Keratinocyte (primary cell): ENCODE data around the gene ZNF41. TPM values are rescaled to one million over a fixed set of nuclear protein-coding genes. Genes with fewer than 3 reads are reported as not detected.

Experiments used
- DNase-seq: peaks from one replicate; pipeline ENCODE4 v3.0.0-alpha.2; 2011; ENCODE audit warnings: low read depth, missing footprints, low spot score
- FAIRE-seq: peaks from 2 replicates; lab custom pipeline; 2011; peaks lifted over from hg19 to GRCh38; lab: Jason Lieb, UNC
- H2AFZ ChIP-seq: 2 replicates; pipeline ENCODE4 v1.6.0; 2012; ENCODE audit warnings: low read length, control low read depth, inconsistent platforms; ENCODE audit not compliant: control insufficient read depth
- H3K27ac ChIP-seq: 2 replicates; pipeline ENCODE4 v1.5.1; 2011; ENCODE audit warnings: low read length; ENCODE audit not compliant: control insufficient read depth, insufficient read depth
- H3K27me3 ChIP-seq: 3 replicates; pipeline ENCODE4 v1.6.0; 2011; ENCODE audit warnings: low read length; ENCODE audit not compliant: control insufficient read depth, insufficient read depth; ENCODE audit errors: extremely low read depth
- H3K36me3 ChIP-seq, 2 experiments: 2 replicates in 1 of 2; 3 replicates in 1 of 2; pipeline ENCODE4 v1.5.1; 2011; ENCODE audit warnings: low read length in 2 of 2, mild to moderate bottlenecking in 1 of 2; ENCODE audit not compliant: control insufficient read depth in 2 of 2, insufficient read depth in 2 of 2; ENCODE audit errors: extremely low read depth in 1 of 2
- H3K4me1 ChIP-seq: 3 replicates; pipeline ENCODE4 v1.5.1; 2011; ENCODE audit warnings: low read length; ENCODE audit not compliant: control insufficient read depth, insufficient read depth; ENCODE audit errors: extremely low read depth
- H3K4me2 ChIP-seq: 3 replicates; pipeline ENCODE4 v1.6.0; 2011; ENCODE audit warnings: low read depth, low read length; ENCODE audit not compliant: control insufficient read depth, insufficient read depth; ENCODE audit errors: extremely low read depth
- H3K4me3 ChIP-seq, 3 experiments: fragments of 200-600 bp in 1 of 3; sonication (generic) in 1 of 3; 2 replicates in 2 of 3; 3 replicates in 1 of 3; pipeline ENCODE4 v1.5.1; 2011 to 2016; ENCODE audit warnings: low read length in 3 of 3, mild to moderate bottlenecking in 3 of 3, control low read depth in 2 of 3, inconsistent platforms in 1 of 3, low read depth in 1 of 3, mixed read lengths in 1 of 3, mixed run types in 1 of 3, moderate library complexity in 1 of 3; ENCODE audit not compliant: control insufficient read depth in 2 of 3, insufficient read depth in 2 of 3; ENCODE audit errors: extremely low read depth in 1 of 3
- H3K79me2 ChIP-seq: 2 replicates; pipeline ENCODE4 v1.6.0; 2012; ENCODE audit warnings: low read length; ENCODE audit not compliant: control insufficient read depth, insufficient read depth
- H3K9ac ChIP-seq: 3 replicates; pipeline ENCODE4 v1.6.0; 2011; ENCODE audit warnings: low read length; ENCODE audit not compliant: control insufficient read depth, insufficient read depth; ENCODE audit errors: extremely low read depth
- H3K9me1 ChIP-seq: 3 replicates; pipeline ENCODE4 v1.6.0; 2011; ENCODE audit warnings: low read length; ENCODE audit not compliant: control insufficient read depth, insufficient read depth; ENCODE audit errors: extremely low read depth
- H3K9me3 ChIP-seq: 2 replicates; pipeline ENCODE4 v1.5.1; 2012; ENCODE audit warnings: low read depth, low read length; ENCODE audit not compliant: control insufficient read depth
- H4K20me1 ChIP-seq: 3 replicates; pipeline ENCODE4 v1.6.0; 2011; ENCODE audit warnings: low read length; ENCODE audit not compliant: control insufficient read depth, insufficient read depth; ENCODE audit errors: extremely low read depth
- EZH2 ChIP-seq: IDR thresholded peaks from one replicate; pipeline ENCODE4 v1.6.1; 2012; ENCODE audit warnings: inconsistent platforms, mild to moderate bottlenecking, low read length, moderate library complexity
- dilution Hi-C: fragments of 300-500 bp; cut with MboI; formaldehyde crosslinking; loops from one replicate; pipeline ENCODE4 v1.7.0; 2020; ENCODE audit warnings: low sequenced_read_pairs; ENCODE audit not compliant: extremely low pct_ligation_motif_present
- polyA plus RNA-seq, 5 experiments: library from polyadenylated mRNA; depleted of rRNA in 3 of 5; stranded (reverse) in 3 of 5; stranded (forward) in 1 of 5; unstranded in 1 of 5; fragments of >200 nt; gene quantifications; 1 replicate in 1 of 5; 2 replicates in 3 of 5; 3 replicates in 1 of 5; pipeline versions ENCODE4 v1.2.1 to v1.2.3, GENCODE V29; 2011 to 2012; ENCODE audit warnings: missing spikeins in 2 of 5, low read depth in 1 of 5, low replicate concordance in 1 of 5
- TF ChIP-seq, protein P1 (sequence below), 3 experiments: IDR thresholded peaks in 1 of 3; conservative IDR thresholded peaks in 1 of 3; optimal IDR thresholded peaks in 1 of 3; 2 replicates in 2 of 3; 3 replicates in 1 of 3; pipeline versions ENCODE3 to v1.5.1; 2011; ENCODE audit warnings: low read length in 3 of 3, mild to moderate bottlenecking in 3 of 3, moderate library complexity in 2 of 3, control low read depth in 1 of 3, inconsistent platforms in 1 of 3; ENCODE audit not compliant: insufficient read depth in 2 of 3; ENCODE audit errors: extremely low read depth in 1 of 3

Gene ZNF41
- polyA plus RNA-seq, 1 donor (not counting 4 experiments of a cell fraction or from before 2014, with no cell fraction given), result 5.0 TPM

DNA sequence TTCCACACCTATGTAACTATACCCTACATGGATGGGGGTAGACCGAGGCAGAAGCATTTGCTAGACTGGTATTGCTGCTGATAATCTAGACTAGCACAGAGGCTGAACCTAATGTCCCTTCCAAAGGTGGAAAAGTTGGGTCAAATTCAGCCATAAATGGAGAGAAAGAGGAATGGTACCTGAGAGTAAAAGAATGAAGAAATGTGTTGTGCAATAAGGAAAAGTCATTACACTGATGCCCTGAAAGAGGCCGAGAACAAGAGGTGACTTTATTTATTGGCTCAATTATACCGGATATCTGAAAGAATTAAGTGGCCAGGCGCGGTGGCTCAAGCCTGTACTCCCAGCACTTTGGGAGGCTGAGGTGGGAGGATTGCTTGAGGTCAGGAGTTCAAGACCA, 52.1 kb downstream of the ZNF41 start:
- H3K4me3 ChIP-seq, result no peak overlapping the region
- H3K36me3 ChIP-seq, result no peaks in the 10 kb centered on the region
- DNase-seq (no peak), FAIRE-seq (no peak)
- no peak for TF ChIP-seq EZH2
- TF ChIP-seq, protein P1, sequence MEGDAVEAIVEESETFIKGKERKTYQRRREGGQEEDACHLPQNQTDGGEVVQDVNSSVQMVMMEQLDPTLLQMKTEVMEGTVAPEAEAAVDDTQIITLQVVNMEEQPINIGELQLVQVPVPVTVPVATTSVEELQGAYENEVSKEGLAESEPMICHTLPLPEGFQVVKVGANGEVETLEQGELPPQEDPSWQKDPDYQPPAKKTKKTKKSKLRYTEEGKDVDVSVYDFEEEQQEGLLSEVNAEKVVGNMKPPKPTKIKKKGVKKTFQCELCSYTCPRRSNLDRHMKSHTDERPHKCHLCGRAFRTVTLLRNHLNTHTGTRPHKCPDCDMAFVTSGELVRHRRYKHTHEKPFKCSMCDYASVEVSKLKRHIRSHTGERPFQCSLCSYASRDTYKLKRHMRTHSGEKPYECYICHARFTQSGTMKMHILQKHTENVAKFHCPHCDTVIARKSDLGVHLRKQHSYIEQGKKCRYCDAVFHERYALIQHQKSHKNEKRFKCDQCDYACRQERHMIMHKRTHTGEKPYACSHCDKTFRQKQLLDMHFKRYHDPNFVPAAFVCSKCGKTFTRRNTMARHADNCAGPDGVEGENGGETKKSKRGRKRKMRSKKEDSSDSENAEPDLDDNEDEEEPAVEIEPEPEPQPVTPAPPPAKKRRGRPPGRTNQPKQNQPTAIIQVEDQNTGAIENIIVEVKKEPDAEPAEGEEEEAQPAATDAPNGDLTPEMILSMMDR (optimal IDR thresholded peaks at IDR 0.05 in 1 of 3, IDR thresholded peaks at IDR 0.05 in 1 of 3, conservative IDR thresholded peaks at IDR 0.05 in 1 of 3; ENCODE audit: extremely low read depth in 1 of 3, insufficient read depth in 2 of 3, low read length in 3 of 3), result no peak
- no peak overlapping the region for H3K4me2 ChIP-seq
- no peaks in the 10 kb centered on the region for H3K79me2 ChIP-seq
- no peak overlapping the region for H3K9ac ChIP-seq
- dilution Hi-C loops, result no loop called here
- H3K9me3 ChIP-seq, result peaks cover 1% of the 10 kb centered on the region
- no peaks in the 10 kb centered on the region for H3K9me1 ChIP-seq
- H3K4me1 ChIP-seq, result no peaks in the 10 kb centered on the region
- no peak overlapping the region for H3K27ac ChIP-seq
- H2AFZ ChIP-seq, result no peak overlapping the region
- H4K20me1 ChIP-seq, result no peaks in the 10 kb centered on the region
- H3K27me3 ChIP-seq, result no peaks in the 10 kb centered on the region

DNA sequence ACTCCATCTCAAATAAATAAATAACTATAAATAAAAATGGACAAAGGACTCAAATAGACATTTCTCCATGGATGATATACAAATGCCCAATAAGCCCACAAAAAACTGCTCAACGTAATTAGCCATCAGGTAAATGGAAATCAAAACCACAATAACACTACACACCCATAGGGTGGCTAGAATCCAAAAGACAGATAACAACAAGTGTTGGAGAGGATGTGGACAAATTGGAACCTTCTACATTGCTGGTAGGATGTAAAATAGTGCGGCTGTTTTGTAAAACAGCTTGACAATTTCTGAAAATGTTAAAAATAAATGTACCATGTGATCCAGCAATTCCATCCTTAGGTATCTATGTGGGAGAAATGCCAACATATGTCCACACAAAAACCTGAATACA, 60.6 kb downstream of the ZNF41 start:
- no peak overlapping the region for H2AFZ ChIP-seq
- H3K4me3 ChIP-seq, result no peak overlapping the region
- no peaks in the 10 kb centered on the region for H3K79me2 ChIP-seq
- TF ChIP-seq EZH2, result no peak
- TF ChIP-seq, protein P1 (optimal IDR thresholded peaks at IDR 0.05 in 1 of 3, IDR thresholded peaks at IDR 0.05 in 1 of 3, conservative IDR thresholded peaks at IDR 0.05 in 1 of 3; ENCODE audit: extremely low read depth in 1 of 3, insufficient read depth in 2 of 3, low read length in 3 of 3), result no peak
- dilution Hi-C loops, result no loop called here
- H3K4me1 ChIP-seq, result no peaks in the 10 kb centered on the region
- H3K36me3 ChIP-seq, result no peaks in the 10 kb centered on the region
- H3K4me2 ChIP-seq, result no peak overlapping the region
- DNase-seq, result no peak
- no peaks in the 10 kb centered on the region for H3K27me3 ChIP-seq
- H3K9me1 ChIP-seq, result no peaks in the 10 kb centered on the region
- H4K20me1 ChIP-seq, result no peaks in the 10 kb centered on the region
- no peak overlapping the region for H3K9ac ChIP-seq
- H3K27ac ChIP-seq, result no peak overlapping the region
- peaks cover 3% of the 10 kb centered on the region for H3K9me3 ChIP-seq
- no peak for FAIRE-seq
